DMS114 treated with DMSO at 0.1 percent for 48 hours (cell line): ENCODE results near the gene DNASE1L2.
"Not testable (repeated sequence)": the region's sequence is repeated elsewhere in the genome, so short reads cannot be mapped to it uniquely, and the experiment has no call there.

Experiments used
- DNase-seq: peaks from one replicate; lab custom pipeline; 2025; ENCODE audit not compliant: unreplicated experiment; lab: John Stamatoyannopoulos, UW

The DNASE1L2 gene

DNA sequence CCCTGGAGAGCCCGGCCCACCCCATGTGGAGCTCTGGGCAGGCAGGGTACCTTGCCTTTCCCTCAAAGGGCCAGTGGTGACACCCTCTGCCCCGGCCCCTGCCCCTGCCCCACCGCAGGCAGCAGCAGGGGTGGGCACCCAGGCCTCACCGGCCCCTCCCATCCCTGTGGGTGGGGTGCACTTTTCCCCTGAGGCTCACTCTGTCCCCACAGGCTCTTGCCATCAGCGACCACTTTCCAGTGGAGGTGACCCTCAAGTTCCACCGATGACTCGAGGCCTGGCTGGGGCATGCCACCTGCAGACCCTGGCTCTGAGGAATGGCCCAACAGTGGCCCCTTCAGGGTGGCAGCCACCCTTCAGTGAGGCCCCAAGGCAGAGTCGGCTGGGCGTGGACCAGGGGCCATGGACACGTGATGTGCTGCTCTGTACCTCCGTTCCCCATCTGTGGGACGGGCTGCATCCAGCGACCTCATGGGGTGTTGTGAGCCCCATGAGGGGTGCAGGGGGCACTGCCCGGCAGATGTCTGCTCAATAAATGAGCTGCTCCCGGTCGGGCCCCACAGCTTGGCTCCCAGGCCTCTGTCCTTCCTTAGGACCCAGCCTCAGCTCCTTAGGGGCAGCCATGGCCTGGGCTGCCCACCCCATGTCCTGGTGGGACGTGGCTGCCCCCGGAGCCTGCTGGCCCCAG, 2.0 kb downstream of the DNASE1L2 start:
- no peak for DNase-seq

DNA sequence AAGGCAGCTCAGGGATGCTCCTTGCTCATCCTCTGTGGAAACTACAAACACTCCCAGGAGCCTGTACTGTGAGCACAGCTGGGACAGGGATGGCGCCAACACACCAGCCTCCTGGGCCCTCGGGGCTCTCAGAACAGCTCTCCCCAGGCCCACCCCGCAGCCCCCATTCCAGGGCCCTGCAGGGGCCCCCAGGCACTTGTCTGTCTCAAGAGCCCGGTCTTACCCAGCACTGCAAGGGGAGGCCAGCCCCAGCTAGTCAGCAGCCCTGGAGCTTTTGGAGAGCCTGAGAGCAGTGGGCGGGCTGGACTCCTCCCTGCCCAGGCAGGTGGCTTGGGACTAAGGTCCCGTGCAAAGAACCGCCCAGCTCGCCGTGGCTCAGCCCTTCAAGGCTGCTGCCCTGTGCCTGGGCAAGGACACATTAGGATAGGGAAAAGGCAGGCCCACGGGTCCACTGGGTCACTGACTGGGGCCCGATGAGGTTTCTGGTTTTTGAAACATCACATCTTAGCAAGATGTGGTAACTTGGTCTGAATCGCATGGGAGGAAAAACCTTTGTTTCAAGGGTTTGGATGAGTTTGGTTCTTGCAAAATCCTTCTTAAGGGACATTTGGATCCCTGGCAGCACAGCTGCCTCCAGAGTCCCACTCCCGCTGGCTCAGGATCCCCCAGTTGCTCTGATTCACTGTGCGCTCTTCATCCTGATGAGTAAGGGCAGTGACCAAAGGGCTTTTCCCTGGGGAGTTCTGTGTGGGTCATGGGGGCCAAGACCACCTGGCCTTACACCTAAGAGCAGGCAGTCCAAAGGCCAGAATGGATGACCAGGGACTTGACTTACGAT, 2.8 kb downstream of the DNASE1L2 start:
- DNase-seq: no peak

DNA sequence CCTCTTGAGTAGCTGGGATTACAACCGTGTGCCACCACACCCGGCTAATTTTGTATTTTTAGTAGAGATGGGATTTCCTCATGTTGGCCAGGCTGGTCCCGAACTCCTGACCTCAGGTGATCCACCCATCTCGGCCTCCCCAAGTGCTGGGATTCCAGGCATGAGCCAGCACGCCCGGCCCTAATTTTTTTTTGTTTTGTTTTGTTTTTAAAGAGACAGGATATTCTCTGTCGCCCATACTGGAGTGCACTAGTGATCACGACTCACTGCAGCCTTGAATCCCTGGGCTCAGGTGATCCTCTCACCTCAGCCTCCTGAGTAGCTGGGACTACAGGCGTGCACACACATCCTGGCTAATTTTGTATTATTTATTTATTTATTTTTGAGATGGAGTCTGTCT, 4.1 kb downstream of the DNASE1L2 start:
- not testable (repeated sequence) for DNase-seq

DNA sequence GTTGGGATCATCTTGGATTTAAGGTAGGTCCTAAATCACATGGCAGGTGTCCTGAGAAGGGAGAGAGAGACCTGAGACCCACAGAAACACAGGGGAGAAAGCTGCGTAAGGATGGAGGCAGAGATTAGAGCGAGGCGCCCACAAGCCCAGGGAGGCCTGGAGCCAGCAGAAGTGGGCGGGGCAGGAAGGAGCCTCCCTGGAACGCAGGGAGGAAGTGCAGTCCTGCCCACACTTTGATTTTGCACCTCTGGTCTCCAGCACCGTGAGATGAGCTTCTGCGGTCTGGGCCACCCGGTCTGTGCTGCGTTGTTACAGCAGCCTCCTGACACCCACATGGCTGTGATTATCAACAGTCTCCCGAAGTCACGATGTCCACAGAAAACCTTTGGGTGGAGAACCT, 6.4 kb downstream of the DNASE1L2 start:
- DNase-seq: no peak

DNA sequence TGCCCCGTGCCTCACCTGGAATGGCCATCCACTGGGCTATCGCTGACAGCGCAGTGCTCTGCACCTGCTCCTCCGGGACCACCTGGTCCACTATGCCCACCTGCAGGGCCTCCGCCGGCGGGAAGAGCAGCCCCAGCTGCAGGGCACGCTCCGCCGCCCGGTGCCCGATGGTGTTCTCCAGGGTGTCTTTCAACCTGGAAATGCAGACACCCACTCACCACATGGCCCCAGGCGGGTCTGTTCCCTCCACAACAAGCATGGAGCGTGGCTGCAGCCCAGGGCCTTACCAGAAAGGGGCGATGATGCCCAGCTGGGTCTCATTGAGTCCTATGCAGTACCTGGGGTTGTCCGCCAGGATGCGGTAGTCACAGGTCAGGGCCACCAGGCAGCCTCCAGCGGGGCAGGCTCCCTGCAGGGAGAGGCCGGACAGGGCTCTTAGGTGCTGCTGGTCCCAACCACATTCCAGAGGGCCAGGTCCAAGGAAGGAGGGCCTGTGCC, 6.8 kb downstream of the DNASE1L2 start:
- DNase-seq: no peak

DNA sequence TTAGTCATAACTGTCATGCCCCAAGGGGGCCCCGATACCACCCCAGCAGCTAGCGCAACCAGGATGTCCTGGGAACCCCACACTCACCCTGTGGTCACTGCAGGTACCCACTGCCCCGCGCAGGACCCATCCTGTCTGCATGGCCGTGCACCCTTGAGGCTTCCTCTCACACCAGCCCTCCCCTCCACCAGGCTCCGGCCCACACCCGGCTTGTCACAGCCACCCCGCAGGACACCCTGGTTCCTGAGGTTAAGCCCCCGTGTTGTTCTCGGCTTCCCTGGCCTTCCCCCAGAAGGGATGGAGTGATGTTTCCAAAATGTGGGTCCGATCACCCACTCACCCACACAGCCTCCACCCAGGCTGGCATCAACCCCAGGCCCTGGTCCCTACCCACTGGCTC, 7.5 kb downstream of the DNASE1L2 start:
- no peak for DNase-seq

DNA sequence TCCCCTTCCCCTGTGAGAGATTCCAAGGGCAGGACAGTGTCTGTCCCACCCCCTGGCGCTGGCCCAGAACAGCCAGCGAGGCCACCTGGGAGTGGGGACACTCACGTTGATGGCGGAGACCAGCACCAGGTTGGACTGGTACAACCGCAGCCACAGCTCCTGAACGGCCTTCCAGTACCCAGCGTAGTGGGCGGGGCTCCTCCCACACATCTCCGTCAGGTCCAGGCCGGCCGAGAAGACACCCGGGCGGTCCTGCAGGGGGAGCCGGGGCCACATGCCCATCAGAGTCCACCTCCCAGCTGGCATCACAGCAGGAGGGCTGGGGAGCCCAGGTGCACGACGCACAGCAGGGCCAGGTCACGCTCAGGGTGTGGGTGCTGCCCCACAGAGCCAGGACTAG, 8.1 kb downstream of the DNASE1L2 start:
- DNase-seq: no peak

DNA sequence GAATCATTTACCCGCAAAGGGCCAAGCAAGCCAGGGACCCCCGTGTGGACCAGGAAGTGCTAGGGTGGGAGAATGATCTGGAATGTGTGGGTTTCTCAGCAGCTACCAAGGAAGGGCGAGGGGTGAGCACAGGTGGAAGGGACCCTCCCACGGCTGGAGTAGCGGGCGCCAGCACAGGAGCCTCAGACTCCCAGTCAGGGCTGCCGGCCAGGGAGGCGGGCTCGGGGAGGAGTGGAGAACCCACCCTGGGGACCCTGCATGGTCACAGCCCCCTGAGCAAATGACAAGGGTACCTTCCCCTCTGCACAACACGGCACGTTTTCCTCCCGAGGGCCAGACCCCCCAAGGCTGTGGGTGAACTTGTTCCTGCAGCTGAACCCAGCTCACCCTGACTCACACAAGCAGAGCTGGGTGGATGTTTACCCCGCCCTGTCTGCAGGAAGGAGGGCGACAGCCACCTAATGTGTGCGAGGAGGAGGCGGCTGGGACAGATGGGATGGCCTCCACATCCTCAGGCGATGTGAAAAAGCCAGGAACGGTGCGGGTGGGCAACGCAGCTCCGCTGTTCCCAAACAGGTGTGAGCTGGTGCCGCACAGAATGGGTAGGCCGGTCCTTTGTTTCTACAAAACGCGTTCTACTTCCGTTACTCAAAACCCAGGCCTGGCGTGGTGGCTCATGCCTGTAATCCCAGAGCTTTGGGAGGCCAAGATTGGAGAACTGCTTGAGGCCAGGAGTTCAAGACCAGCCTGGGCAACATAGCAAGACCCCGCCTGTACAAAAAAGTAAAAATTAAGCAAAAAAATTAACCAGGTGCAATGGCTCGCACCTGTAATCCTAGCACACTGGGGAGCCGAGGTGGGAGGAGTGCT, 8.9 kb downstream of the DNASE1L2 start:
- no peak for DNase-seq

DNA sequence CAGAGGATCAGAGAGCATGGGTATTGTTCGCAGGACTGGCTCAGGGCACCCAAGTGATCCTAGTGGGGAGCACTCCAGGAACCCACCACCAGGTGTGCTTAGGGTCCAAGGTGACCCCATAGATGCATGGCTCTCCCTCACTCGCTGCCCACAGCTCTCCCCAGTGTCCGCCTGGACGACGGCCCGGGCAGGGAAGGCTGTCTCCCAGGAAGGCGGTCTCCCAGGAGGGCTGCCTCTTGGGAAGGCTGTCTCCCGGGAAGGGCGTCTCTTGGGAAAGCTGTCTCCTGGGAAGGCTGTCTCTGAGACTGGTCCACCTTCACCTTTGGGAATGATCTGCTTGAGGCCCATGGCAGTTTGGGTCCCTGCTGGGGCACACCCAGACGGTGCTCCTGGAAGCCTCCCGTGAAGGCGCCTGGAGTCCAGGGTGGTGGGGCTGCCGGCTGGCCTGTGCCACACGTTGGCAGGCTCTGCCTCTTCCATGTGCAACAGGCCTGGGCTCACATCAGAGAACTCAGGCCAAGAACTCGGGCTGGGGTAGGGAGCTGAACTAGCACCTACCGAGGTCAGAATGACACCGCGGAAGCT, 10.1 kb downstream of the DNASE1L2 start:
- no peak for DNase-seq

DNA sequence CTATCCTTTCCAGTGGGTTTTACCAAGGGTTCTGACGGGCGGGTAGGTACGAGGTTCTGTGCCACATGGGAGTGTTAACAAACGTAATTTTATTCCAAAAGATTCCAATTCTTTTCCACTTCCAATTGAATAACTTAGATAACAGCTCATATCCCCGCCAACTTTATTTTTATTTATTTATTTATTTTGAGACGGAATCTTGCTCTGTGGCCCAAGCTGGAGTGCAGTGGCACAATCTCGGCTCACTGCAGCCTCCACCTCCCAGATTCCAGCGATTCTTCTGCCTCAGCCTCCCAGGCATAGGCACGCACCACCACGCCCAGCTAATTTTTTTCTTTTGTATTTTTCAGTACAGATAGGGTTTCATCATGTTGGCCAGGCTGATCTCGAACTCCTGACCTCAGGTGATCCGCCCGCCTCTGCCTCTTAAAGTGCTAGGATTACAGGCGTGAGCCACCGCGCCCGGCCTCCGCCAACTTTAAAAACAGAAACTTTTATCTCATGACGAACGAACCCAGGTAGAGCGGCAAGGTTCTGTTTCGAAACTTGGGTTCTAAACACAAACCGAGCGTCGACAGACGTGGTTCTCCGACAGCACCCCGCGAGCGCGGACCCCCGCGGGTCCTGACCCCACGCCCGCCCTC, 14.5 kb downstream of the DNASE1L2 start:
- no peak for DNase-seq

DNA sequence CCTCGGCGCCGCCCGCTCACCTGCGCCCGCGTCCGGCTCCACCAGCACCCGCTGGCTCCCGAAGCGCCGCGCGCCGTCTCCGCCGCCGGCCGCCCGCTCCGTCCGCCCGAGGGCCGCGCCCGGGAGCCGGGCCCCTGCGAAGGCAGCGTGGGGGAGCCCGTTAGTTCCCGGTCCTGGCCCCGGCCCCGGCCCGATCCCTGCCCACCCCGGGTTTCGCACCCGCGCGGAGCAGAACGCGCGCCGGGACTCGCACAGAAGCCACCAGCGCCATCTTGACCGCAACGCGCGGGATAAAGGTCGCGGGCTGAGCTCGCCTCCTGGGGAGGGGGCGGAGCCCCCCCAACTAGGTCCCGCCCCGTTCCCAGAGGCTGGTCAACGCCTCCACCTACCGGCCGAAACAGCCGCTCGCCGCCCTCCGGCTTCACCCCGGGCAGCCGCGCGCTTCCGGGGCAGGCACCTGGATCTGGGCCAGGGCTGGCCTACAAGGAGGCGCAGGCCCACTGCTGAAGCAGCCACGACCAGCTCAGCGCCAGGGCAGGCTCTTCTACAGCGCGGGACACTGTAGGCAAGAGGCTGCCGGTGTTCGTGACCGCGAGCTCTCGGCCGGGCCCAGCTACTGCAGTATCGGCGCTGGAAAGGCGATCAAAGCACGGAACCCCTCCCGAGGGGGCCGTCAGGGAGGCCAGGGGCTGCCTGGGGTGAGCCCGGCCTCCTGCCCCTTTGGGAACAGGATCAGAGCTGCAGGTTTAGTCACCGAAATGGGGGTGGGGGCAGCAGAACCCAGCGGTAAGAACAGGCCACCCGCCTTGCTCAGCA, 15.3 kb downstream of the DNASE1L2 start, which contains the start of gene ECI1:
TSS of gene ECI1 (minus strand) at position 292 of the 816 bp plus-strand sequence. CDS start at position 271, 21 bp downstream.
- peak; percentile 69 for DNase-seq

DNA sequence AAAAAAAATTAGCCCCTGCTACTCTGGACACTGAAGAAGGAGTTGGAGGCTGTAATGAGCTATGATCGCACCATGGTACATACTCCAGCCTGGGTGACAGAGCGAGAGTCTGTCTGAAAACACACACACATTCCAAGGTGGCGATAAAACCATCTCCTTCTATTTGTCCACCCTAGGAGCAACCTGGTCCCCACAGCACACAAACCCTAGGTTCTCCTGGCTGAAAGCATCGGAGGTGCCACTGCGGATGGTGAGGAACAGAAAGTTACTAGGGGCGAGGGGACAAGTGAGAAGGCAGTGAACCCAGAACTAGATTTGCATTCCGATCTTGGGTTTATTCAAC, 16.5 kb downstream of the DNASE1L2 start:
- no peak for DNase-seq

DNA sequence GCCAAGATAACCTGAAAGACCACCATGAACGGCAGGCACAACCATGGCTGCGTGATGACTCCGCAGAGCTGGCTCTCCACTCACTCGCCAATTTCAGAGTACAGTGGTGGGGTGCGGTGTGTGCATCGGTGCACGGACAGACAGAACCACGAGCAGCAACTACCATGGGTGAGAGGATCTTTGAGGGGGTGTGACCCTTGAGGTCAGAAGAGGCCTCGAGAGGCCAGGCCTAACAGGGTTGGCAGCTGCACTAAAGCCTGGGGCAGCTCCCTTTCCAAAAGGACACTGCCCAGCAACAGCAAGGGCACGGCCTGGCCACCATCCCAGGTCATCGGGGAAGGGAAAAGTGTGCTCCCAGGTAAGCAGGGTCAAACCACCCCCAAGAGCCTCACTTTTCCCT, 17.0 kb downstream of the DNASE1L2 start:
- DNase-seq: no peak

DNA sequence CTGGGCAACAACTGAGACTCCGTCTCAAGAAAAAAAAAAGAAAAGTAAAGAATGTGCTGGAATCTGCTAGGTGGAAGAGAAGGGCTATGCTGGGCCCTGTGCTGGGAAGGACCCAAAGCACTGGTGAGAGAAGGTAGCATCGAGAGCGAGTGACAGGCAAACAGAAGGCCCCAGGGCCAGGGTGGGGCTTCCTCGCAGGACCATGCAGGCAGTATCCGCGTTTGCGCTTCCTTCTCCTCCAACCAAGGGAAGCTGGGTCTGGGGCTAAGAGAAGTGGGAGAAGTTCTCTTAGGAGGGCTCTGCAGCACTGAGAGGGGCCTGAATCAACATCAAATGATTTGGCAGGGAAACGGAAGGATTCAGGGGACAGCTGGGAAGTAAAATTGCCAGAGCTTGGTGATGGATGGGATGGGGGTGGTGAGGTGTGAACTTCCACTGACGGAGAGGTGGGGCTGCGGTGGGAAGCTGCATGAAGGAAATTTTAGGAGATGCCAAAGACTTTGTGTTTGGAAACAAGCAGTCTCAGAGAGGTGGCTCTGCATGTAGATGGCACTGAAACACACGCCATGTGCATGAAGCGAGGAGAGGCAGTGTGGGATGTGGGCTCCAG, 20.4 kb downstream of the DNASE1L2 start:
- DNase-seq: no peak

DNA sequence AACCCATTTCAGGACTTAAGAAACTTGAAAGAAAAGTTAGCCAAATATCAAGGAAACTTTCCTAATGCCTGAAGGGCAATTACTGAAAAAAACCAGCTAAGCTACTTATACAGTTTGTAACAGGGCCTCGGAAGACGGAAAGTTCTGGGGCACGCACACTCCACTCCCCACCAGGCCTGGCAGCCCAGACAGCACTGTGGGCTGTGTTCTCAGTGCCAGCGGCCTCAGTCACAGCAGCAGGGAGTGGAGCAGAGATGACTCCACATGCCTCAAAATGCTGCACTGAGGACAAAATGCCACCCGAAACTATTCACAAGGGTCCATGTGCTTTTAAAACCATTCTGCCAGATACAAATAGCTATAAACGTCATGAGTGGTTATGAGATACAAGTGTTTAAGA, 21.5 kb downstream of the DNASE1L2 start:
- no peak for DNase-seq

DNA sequence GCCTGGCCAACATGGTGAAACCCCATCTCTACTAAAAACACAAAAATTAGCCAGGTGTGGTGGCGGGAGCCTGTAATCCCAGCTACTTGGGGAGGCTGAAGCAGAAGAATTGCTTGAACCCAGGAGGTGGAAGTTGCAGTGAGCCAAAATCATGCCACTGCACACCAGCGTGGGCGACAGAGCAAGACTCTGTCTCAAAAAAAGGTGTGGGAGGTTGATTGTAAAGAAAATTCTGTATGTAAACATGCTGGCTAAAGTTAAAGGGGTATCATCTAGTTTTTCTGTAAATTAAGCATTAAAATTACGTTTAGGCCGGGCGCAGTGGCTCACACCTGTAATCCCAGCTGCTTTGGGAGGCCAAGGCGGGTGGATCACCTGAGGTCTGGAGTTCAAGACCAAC, 22.3 kb downstream of the DNASE1L2 start:
- not testable (repeated sequence) for DNase-seq

DNA sequence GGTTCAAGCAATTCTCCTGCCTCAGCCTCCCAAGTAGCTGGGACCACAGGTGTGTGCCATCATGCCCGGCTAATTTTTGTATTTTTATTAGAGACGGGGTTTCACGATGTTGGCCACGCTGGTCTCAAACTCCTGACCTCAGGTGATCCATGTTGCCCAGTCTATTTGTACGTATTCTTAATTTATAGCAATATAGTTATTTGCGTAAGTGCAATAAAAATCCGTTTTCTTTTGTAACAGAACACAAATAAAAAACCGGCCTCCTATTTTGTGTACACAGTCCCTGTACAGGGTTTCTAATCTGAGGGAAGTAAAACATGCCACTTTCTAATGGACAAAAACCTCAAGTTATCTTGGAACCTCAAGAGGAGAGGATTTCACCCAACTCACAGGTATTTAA, 24.0 kb downstream of the DNASE1L2 start:
- no peak for DNase-seq

DNA sequence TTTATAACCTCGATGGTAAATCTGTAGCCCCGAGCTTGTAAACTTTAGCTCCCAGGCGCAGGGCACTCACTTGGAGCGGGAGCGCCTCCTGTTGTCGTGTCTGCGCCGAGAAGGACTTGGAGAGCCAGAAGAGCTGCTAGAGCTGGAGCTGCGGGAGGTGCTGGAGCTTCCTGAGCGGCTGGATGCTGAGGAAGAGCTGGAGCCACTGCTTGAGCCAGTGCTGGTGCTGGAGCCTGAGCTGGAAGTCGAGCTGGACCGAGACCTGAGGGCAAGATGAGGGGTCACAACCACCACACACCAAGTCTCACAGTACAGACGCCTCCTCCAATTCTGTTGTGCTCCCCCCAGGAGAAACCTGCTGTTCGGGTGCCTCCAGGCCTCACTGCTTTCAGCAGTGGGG, 26.8 kb downstream of the DNASE1L2 start:
- DNase-seq: not testable (repeated sequence)

DNA sequence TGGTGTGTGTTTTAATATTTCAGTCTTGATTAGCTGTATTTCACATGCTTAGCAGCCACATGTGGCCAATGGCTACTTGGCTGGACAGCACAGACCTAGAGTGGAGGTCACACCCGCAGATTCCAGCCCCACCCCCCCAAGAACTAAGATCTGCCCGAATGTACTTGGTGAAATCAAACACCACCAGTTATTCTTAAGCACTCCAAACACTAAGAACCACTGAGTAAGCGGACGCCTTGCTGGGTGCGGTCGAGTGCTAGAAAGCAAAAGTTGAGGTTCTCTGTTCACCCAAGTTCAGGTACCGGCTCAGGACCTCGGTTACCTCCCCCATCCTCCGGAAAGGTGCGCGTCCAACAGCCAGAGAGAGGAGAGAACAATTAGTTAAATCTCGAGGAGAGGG, 30.6 kb downstream of the DNASE1L2 start:
- not testable (repeated sequence) for DNase-seq
